GM12801 (cell line): Measurements from ENCODE around the gene HMGN1.

ENCODE experiments used
- TF ChIP-seq, protein P1 (sequence below): IDR thresholded peaks from one replicate; pipeline ENCODE4 v1.5.1; 2011; ENCODE audit warnings: control low read depth; ENCODE audit not compliant: insufficient read length; ENCODE audit errors: extremely low read depth

The HMGN1 gene

DNA sequence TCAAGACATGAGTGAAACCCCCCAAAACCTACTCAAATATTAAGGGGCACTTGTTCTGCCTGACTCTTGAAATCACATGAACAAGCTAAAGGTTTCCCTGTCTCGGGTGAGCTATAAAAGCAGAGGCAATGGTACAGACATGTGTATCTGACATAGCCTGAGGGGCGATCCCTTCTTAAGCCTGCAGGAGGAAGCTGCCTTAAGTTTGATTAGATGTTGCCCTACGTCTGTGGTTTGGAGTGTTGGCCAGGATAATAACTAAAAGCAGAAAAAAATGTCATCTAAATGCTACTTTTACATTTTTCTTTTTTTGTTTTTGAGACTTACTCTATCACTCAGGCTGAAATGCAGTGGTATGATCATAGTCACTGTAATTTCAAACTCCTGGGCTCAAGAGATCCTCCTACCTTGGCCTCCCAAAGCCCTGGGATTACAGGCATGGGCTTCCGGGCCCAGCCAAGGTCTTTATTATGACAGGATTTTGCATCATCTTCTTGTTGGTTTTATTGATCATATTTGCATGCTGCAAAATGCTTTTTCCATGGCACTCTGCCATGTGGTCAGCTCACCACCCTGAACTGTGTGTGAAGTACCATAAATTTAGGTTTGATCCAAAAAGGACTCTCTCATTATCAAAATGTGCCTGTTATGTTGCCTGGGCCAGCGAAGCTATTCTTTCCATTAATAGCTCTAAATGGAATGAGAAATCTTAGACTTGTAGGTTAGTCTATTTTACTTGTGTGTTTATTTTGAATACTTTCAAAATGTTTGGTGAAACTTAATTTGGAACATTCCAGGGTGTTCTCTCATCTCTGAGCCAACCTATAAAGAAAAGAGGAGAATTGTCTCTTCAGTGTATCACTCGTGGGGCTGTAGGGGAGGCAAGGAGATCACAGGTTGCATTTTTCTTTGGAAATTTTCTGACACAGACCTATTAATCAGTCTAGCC is 15.0 kb upstream of the HMGN1 start:
- TF ChIP-seq, protein P1, sequence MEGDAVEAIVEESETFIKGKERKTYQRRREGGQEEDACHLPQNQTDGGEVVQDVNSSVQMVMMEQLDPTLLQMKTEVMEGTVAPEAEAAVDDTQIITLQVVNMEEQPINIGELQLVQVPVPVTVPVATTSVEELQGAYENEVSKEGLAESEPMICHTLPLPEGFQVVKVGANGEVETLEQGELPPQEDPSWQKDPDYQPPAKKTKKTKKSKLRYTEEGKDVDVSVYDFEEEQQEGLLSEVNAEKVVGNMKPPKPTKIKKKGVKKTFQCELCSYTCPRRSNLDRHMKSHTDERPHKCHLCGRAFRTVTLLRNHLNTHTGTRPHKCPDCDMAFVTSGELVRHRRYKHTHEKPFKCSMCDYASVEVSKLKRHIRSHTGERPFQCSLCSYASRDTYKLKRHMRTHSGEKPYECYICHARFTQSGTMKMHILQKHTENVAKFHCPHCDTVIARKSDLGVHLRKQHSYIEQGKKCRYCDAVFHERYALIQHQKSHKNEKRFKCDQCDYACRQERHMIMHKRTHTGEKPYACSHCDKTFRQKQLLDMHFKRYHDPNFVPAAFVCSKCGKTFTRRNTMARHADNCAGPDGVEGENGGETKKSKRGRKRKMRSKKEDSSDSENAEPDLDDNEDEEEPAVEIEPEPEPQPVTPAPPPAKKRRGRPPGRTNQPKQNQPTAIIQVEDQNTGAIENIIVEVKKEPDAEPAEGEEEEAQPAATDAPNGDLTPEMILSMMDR: no peak

DNA sequence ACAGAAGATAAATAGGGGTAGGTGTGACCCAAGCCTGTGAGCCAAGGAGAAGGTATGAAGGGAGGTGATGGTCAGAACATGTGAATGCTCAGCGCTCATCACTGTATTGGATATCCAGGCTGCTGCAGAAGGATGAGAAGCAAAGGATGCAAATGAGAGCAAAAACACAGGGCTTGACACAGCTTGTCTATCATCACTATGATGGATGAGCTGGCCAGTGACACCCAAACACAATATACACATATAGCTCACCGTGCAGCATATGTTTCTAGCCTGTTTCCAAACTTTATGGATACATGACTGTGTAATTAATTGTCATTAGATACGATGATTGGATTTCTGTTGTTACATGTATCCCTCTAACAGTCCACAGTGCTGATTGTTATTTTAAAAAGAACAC is 13.8 kb upstream of the HMGN1 start:
- TF ChIP-seq, protein P1: no peak

DNA sequence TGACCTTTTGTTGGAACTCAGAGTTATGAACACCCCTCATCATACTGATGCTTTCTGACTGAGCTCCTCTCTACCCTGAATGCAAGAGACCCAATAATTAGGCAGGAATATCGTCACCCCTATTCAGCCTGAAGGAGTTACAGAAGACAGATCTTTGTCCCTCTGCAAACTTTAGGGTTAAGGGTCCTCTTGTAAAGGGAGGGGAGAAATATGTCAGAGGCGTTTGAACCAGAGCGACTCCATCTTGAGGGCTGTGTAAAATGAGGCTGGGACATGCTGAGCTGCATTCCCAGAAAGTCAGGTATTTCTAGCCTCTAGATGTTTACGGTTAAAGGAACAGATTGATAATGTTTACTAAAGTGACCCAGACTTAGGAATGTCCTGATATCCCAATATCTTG is 10.5 kb upstream of the HMGN1 start:
- TF ChIP-seq, protein P1: no peak

DNA sequence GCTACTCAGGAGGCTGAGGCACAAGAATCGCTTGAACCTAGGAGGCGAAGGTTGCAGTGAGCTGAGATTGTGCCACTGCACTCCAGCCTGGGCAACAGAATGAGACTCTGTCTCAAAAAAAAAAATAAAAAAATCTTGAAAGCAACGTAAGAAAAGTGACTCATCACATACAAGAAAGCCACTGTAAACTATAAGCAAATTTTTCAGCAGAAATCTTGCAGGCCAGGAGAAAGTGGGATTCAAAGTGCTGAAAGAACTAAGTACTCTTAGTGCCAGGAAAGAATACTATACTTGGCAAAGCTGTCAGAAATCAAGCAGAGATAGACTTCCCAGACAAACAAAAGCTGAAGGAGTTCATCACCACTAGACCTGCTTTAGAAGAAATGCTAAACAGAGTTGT is 4.4 kb upstream of the HMGN1 start:
- TF ChIP-seq, protein P1: no peak

DNA sequence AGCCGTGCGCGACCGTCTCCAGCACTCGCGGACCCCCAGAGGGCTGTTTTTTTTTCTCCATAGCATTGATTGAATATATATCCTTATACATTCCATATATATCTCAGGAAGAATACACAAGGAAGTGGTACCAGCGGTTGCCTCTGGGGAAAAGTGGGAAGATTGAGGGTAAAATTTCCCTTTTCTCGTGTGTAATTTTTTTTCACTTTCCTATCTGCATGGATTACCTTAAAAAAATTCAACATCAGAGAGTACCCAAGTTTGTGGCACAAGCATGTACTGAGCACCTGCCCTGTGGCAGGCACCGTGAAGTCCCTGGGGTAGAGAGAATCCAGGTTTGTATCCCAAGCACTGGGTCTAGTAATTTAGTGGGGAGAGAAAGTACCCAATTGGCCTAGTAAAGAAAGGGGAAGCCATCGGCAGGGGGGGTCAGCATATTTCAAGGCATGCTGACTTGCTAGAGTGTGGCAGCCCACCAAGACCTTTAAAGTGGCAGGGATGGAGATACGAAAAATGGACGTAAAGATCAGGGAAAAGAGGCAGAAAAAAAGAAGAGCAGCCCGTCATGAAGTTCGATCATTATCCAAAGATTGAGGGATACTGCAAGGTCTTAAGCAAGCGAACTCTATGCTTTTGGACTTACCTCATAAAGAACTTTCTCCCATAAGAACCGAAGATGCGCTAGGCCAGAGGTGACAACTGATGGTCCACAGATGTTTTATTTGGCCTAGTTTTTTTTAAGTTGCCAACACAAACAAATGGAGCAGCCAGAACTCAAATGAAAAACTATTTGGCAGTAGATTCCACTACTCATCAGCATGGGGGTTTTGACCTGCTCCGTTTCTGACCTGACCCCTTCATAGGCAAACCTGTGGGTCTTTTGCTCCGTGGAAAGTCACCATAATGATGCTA is 1.5 kb upstream of the HMGN1 start:
- TF ChIP-seq, protein P1: no peak

DNA sequence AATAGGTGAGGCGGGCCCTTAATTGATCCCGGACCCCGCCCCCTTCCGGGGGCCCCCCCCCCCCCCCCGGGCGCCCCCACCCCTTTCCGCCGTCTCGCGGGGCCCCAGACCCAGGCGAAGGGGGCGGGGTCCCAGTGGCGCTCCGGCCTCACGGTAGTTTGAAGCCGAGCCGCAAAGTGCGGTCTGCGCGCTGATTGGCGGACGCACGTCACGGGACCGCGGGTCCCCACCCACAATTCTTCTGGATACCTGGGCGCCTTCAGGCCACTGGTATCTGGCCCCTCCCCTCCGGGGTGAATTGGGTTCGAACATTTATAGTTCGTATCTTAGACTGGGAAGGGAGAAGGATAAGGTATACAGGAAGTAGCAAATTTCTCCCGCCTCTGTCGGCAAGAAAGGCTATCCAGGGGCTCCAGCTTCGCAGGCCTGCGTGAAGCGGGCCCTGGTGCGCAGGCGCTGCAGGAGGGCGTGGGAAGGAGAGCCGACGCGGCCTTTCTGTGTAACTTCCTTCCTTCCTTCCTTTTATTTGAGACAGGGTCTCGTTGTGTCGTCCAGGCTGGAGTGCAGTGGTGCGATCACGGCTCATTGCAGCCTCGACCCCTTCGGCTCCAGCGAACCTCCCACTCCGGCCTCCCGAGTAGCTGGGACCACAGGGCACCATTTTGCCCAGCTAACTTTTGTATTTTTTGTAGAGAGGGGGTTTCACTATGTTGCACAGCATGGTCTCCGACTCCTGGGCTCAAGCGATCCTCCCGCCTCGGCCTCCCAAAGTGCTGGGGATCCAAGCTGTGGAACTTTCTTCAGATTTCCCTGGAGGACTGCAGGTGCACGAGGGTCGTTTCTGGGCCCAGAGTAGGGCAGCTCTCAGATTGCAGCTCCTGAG is 564 bp upstream of the HMGN1 start:
- TF ChIP-seq, protein P1: no peak
